Measurements from ENCODE around the gene ZNF618.

The ZNF618 gene

GRCh38 chr9:113927277-113927676 is 51.2 kb downstream of the ZNF618 start:
- Histone ChIP-seq H3K4me1 (ENCODE audit: control insufficient read depth, insufficient read depth, low read length) (no peaks in the 10 kb centered on the region), H3K27me3 (ENCODE audit: control insufficient read depth, insufficient read depth, low read length) (no peaks in the 10 kb centered on the region), H3K9me3 (ENCODE audit: control insufficient read depth, insufficient read depth, low read length) (peaks cover 5% of the 10 kb centered on the region), H3K9ac (ENCODE audit: low read depth, low read length) (no peak overlapping the region), H3K36me3 (ENCODE audit: control insufficient read depth, insufficient read depth, low read length) (no peaks in the 10 kb centered on the region), H3K4me3 (ENCODE audit: low read depth, low read length) (no peak overlapping the region)

DNA sequence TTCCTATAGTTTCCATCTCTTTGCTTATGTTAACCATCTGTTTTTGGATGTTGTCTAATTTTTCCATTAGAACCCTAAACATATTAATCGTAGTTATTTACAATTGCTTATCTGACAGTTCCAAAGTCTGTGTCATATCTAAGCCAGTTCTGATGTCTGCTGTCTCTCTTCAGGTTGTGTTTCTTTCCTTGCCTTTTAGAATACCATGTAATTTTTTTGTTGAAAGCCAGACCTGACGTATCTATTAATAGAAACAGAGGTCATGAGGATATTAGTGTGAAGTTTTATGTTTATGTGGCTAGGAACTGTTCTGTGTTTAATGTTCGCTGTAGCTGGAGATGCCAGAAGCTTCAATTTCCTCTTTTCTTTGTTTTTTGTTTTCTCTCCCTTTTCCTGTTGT is 52.2 kb downstream of the ZNF618 start:
- no peaks in the 10 kb centered on the region for H3K27me3 ChIP-seq (ENCODE audit: control insufficient read depth, insufficient read depth, low read length)
- peaks cover 5% of the 10 kb centered on the region for H3K9me3 ChIP-seq (ENCODE audit: control insufficient read depth, insufficient read depth, low read length)
- H3K36me3 ChIP-seq (ENCODE audit: control insufficient read depth, insufficient read depth, low read length): no peaks in the 10 kb centered on the region
- H3K4me3 ChIP-seq (ENCODE audit: low read depth, low read length): no peak overlapping the region
- no peak overlapping the region for H3K9ac ChIP-seq (ENCODE audit: low read depth, low read length)
- H3K4me1 ChIP-seq (ENCODE audit: control insufficient read depth, insufficient read depth, low read length): no peaks in the 10 kb centered on the region

DNA sequence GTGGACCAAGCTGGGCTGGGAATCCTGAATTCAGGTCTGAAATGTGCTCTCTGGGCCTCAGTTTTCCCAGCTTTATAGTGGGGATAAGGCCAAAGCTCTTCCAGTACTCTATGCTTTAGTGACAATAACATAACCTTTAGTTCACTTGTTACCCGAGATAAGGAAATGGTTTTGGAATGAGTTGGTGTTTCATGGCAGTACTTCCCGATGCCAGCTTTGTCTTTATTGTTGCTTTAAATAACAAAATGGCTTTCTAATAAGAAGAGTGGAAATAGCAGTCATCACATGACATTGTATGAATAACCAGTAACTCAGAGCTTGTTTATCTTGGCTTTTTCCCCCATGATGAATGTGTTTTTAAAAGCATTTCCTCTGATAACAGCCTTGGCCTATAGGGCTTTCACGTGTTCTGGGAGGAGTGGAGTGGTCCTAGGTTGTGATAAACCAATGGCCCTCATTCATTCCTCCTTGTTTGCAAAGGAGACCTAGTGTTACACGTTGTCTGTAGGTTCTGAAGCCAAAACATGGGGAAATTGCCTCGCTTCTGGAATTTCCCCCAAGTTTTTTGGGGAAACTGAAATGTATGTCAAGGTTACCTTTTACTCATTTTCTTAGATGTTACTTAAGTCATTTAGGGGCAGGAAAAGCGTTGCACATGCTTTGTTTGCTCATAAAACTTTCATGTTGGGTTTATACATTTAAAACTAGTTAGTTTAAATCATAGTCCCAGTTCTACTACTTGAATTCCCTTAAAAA is 53.7 kb downstream of the ZNF618 start:
- Histone ChIP-seq H3K36me3 (ENCODE audit: control insufficient read depth, insufficient read depth, low read length) (no peaks in the 10 kb centered on the region), H3K9me3 (ENCODE audit: control insufficient read depth, insufficient read depth, low read length) (peaks cover 5% of the 10 kb centered on the region), H3K27me3 (ENCODE audit: control insufficient read depth, insufficient read depth, low read length) (no peaks in the 10 kb centered on the region), H3K9ac (ENCODE audit: low read depth, low read length) (no peak overlapping the region), H3K4me1 (ENCODE audit: control insufficient read depth, insufficient read depth, low read length) (no peaks in the 10 kb centered on the region), H3K4me3 (ENCODE audit: low read depth, low read length) (no peak overlapping the region)

DNA sequence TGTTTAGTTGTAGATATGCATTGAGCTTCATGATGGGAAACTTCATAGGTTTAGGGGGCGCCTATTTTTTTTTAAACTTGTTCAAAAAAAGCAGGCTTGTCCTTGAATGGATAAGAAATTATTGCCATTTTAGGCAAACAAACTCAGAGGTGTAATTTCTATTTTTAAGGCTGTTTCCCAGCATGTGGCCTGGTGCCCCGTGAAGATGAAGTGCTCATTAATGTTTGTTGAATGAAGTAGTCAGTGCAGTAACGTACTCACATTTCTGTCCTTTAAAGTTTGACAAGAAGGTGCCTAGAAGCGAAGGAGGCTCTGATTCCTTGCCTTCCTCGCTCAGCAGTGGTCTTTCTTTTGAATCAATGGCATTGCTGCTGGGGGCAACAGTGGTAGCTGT is 54.3 kb downstream of the ZNF618 start:
- no peaks in the 10 kb centered on the region for H3K4me1 ChIP-seq (ENCODE audit: control insufficient read depth, insufficient read depth, low read length)
- peaks cover 5% of the 10 kb centered on the region for H3K9me3 ChIP-seq (ENCODE audit: control insufficient read depth, insufficient read depth, low read length)
- H3K4me3 ChIP-seq (ENCODE audit: low read depth, low read length): no peak overlapping the region
- H3K9ac ChIP-seq (ENCODE audit: low read depth, low read length): no peak overlapping the region
- H3K36me3 ChIP-seq (ENCODE audit: control insufficient read depth, insufficient read depth, low read length): no peaks in the 10 kb centered on the region
- H3K27me3 ChIP-seq (ENCODE audit: control insufficient read depth, insufficient read depth, low read length): no peaks in the 10 kb centered on the region

- no peaks in the 10 kb centered on the region for H3K36me3 ChIP-seq (ENCODE audit: control insufficient read depth, insufficient read depth, low read length)
- no peaks in the 10 kb centered on the region for H3K27me3 ChIP-seq (ENCODE audit: control insufficient read depth, insufficient read depth, low read length)
- no peaks in the 10 kb centered on the region for H3K4me1 ChIP-seq (ENCODE audit: control insufficient read depth, insufficient read depth, low read length)
- no peak overlapping the region for H3K4me3 ChIP-seq (ENCODE audit: low read depth, low read length)
- H3K9ac ChIP-seq (ENCODE audit: low read depth, low read length): no peak overlapping the region
- peaks cover 5% of the 10 kb centered on the region for H3K9me3 ChIP-seq (ENCODE audit: control insufficient read depth, insufficient read depth, low read length)
These were observed 55.0 kb downstream of the ZNF618 start for GRCh38 chr9:113931140-113931539.

- Histone ChIP-seq H3K4me1 (ENCODE audit: control insufficient read depth, insufficient read depth, low read length) (no peaks in the 10 kb centered on the region), H3K9ac (ENCODE audit: low read depth, low read length) (no peak overlapping the region), H3K4me3 (ENCODE audit: low read depth, low read length) (no peak overlapping the region), H3K9me3 (ENCODE audit: control insufficient read depth, insufficient read depth, low read length) (peaks cover 5% of the 10 kb centered on the region), H3K27me3 (ENCODE audit: control insufficient read depth, insufficient read depth, low read length) (no peaks in the 10 kb centered on the region), H3K36me3 (ENCODE audit: control insufficient read depth, insufficient read depth, low read length) (no peaks in the 10 kb centered on the region)
These were observed 55.7 kb downstream of the ZNF618 start for GRCh38 chr9:113931777-113932176.

GRCh38 chr9:113932906-113933584 is 56.9 kb downstream of the ZNF618 start:
- Histone ChIP-seq H3K4me1 (ENCODE audit: control insufficient read depth, insufficient read depth, low read length) (no peaks in the 10 kb centered on the region), H3K4me3 (ENCODE audit: low read depth, low read length) (no peak overlapping the region), H3K36me3 (ENCODE audit: control insufficient read depth, insufficient read depth, low read length) (no peaks in the 10 kb centered on the region), H3K9ac (ENCODE audit: low read depth, low read length) (no peak overlapping the region), H3K27me3 (ENCODE audit: control insufficient read depth, insufficient read depth, low read length) (no peaks in the 10 kb centered on the region), H3K9me3 (ENCODE audit: control insufficient read depth, insufficient read depth, low read length) (peaks cover 5% of the 10 kb centered on the region)

DNA sequence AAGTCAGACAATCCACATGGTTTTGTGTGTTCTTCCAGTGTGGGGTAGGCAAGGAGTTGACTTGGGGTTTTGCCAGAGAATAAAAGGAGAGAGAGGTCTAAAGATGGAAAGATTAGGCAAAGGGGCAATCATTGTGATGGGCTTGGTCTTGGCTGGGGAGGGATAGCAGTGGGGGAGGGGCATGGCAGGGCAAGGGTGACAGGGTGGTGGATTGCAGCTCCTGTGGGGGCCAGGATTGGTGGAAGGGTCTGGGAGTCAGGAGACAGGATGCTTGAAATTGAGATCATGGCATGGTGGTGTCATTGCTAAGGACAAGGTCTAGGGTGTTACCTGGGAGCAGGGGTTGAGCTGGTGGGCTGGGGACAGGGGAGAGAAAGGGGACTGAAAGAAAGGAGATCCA is 57.6 kb downstream of the ZNF618 start:
- Histone ChIP-seq H3K9me3 (ENCODE audit: control insufficient read depth, insufficient read depth, low read length) (no peaks in the 10 kb centered on the region), H3K36me3 (ENCODE audit: control insufficient read depth, insufficient read depth, low read length) (no peaks in the 10 kb centered on the region), H3K4me1 (ENCODE audit: control insufficient read depth, insufficient read depth, low read length) (no peaks in the 10 kb centered on the region), H3K9ac (ENCODE audit: low read depth, low read length) (no peak overlapping the region), H3K27me3 (ENCODE audit: control insufficient read depth, insufficient read depth, low read length) (no peaks in the 10 kb centered on the region), H3K4me3 (ENCODE audit: low read depth, low read length) (no peak overlapping the region)

DNA sequence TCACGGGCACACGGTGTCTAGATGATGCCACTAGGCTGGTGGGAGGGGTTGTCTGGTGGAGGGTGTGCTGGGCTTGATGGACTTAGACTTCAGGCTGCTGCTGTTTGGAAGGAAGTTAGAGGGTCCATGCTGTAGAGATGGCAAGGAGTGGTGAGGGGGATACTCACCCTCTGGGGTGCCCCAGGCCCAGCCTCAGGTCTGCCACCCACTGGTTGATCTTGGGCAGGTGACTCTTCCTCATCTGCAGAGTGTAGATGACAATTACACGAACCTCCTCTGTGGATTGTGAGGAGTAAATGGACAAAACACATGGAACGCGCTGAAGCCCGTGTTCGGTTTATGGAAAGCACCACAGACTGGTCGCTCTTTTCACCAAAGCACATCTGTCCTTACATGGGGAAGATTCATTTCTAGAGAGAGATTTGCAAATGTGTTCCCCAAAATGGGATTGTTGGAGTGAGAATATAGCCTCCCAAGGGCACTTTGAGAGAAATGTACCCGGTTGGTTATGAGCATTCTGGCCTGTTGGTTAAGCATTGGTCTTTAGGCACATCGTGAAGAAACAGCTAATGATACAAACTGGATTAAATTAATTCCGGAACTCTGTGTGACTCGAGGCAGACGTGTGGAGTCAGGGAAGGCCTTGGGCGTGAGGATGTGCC is 58.2 kb downstream of the ZNF618 start:
- Histone ChIP-seq H3K4me3 (ENCODE audit: low read depth, low read length) (no peak overlapping the region), H3K9me3 (ENCODE audit: control insufficient read depth, insufficient read depth, low read length) (no peaks in the 10 kb centered on the region), H3K9ac (ENCODE audit: low read depth, low read length) (no peak overlapping the region), H3K4me1 (ENCODE audit: control insufficient read depth, insufficient read depth, low read length) (no peaks in the 10 kb centered on the region), H3K36me3 (ENCODE audit: control insufficient read depth, insufficient read depth, low read length) (no peaks in the 10 kb centered on the region), H3K27me3 (ENCODE audit: control insufficient read depth, insufficient read depth, low read length) (no peaks in the 10 kb centered on the region)

- H3K4me1 ChIP-seq (ENCODE audit: control insufficient read depth, insufficient read depth, low read length): no peaks in the 10 kb centered on the region
- no peak overlapping the region for H3K9ac ChIP-seq (ENCODE audit: low read depth, low read length)
- H3K4me3 ChIP-seq (ENCODE audit: low read depth, low read length): no peak overlapping the region
- no peaks in the 10 kb centered on the region for H3K27me3 ChIP-seq (ENCODE audit: control insufficient read depth, insufficient read depth, low read length)
- no peaks in the 10 kb centered on the region for H3K36me3 ChIP-seq (ENCODE audit: control insufficient read depth, insufficient read depth, low read length)
- no peaks in the 10 kb centered on the region for H3K9me3 ChIP-seq (ENCODE audit: control insufficient read depth, insufficient read depth, low read length)
These were observed 58.9 kb downstream of the ZNF618 start for GRCh38 chr9:113934829-113935676.

GRCh38 chr9:113935677-113936380 is 59.7 kb downstream of the ZNF618 start:
- Histone ChIP-seq H3K27me3 (ENCODE audit: control insufficient read depth, insufficient read depth, low read length) (no peaks in the 10 kb centered on the region), H3K9me3 (ENCODE audit: control insufficient read depth, insufficient read depth, low read length) (no peaks in the 10 kb centered on the region), H3K36me3 (ENCODE audit: control insufficient read depth, insufficient read depth, low read length) (no peaks in the 10 kb centered on the region), H3K4me1 (ENCODE audit: control insufficient read depth, insufficient read depth, low read length) (no peaks in the 10 kb centered on the region), H3K4me3 (ENCODE audit: low read depth, low read length) (no peak overlapping the region), H3K9ac (ENCODE audit: low read depth, low read length) (no peak overlapping the region)
